Liver (tissue), 3 donors: ENCODE results near the gene CBX6.

Source experiments
- ATF3 ChIP-seq: IDR thresholded peaks from 2 replicates; pipeline ENCODE4 v1.6.1; 2016; ENCODE audit warnings: antibody characterized with exemption
- CTCF ChIP-seq: fragments of 150-350 bp; IDR thresholded peaks from 2 replicates; pipeline ENCODE4 v1.5.1; 2017; ENCODE audit warnings: improper control_type of control experiment, low read depth, low read length; ENCODE audit not compliant: missing input control
- GABPA ChIP-seq, 2 donors: IDR thresholded peaks in 1 of 2; conservative IDR thresholded peaks in 1 of 2; 2 replicates each; pipeline ENCODE4 v1.6.1; 2016; ENCODE audit warnings: antibody characterized with exemption in 2 of 2, mild to moderate bottlenecking in 1 of 2, moderate library complexity in 1 of 2
- HNF4A ChIP-seq, 2 donors: conservative IDR thresholded peaks; 2 replicates each; pipeline ENCODE4 v1.6.1; 2016; ENCODE audit warnings: antibody characterized with exemption in 2 of 2, mild to moderate bottlenecking in 2 of 2
- JUND ChIP-seq, 2 donors: IDR thresholded peaks; 2 replicates each; pipeline ENCODE4 v1.6.1; 2016; ENCODE audit warnings: antibody characterized with exemption in 2 of 2
- MAX ChIP-seq: IDR thresholded peaks from 2 replicates; pipeline ENCODE4 v1.6.1; 2016; ENCODE audit warnings: antibody characterized with exemption
- REST ChIP-seq: IDR thresholded peaks from 2 replicates; pipeline ENCODE4 v1.6.1; 2016; ENCODE audit warnings: antibody characterized with exemption, mild to moderate bottlenecking
- RXRA ChIP-seq, 2 donors: IDR thresholded peaks; 2 replicates each; pipeline ENCODE4 v1.6.1; 2017 to 2018; ENCODE audit warnings: antibody characterized with exemption in 2 of 2, mild to moderate bottlenecking in 1 of 2
- SP1 ChIP-seq: IDR thresholded peaks from 2 replicates; pipeline ENCODE4 v1.6.1; 2018; ENCODE audit warnings: antibody characterized with exemption, mild to moderate bottlenecking
- TAF1 ChIP-seq: conservative IDR thresholded peaks from 2 replicates; pipeline ENCODE4 v1.6.1; 2016; ENCODE audit warnings: antibody characterized with exemption, mild to moderate bottlenecking
- YY1 ChIP-seq: IDR thresholded peaks from 2 replicates; pipeline ENCODE4 v1.6.1; 2016; ENCODE audit warnings: antibody characterized with exemption, mild to moderate bottlenecking
- ZBTB33 ChIP-seq: IDR thresholded peaks from 2 replicates; pipeline ENCODE4 v1.6.1; 2016; ENCODE audit warnings: antibody characterized with exemption
- donor health status: healthy.
- donor health status: healthy.

GRCh38 chr22:38868286-38868721 is 3.7 kb downstream of the CBX6 start:
- TF ChIP-seq CTCF (no peak), SP1 (no peak), REST (no peak), RXRA (IDR thresholded peaks at IDR 0.05) (no peak), TAF1 (no peak), GABPA (IDR thresholded peaks at IDR 0.05 in 1 of 2, conservative IDR thresholded peaks at IDR 0.05 in 1 of 2) (no peak), ZBTB33 (no peak), HNF4A (conservative IDR thresholded peaks at IDR 0.05) (no peak), ATF3 (no peak), YY1 (no peak), JUND (IDR thresholded peaks at IDR 0.05) (no peak), MAX (no peak)
